ENCODE data around the gene SCAMP4. TPM values are rescaled to one million over a fixed set of nuclear protein-coding genes. Genes with fewer than 3 reads are reported as not detected.
"Not testable (repeated sequence)": the region's sequence is repeated elsewhere in the genome, so short reads cannot be mapped to it uniquely, and the experiment has no call there.

The SCAMP4 gene
- total RNA-seq, 1 donor from 2014 or later, result 89.3 TPM

GRCh38 chr19:1882786-1883692, 22.2 kb upstream of the SCAMP4 start:
- no peak for DNase-seq (ENCODE audit: low spot score)

DNA sequence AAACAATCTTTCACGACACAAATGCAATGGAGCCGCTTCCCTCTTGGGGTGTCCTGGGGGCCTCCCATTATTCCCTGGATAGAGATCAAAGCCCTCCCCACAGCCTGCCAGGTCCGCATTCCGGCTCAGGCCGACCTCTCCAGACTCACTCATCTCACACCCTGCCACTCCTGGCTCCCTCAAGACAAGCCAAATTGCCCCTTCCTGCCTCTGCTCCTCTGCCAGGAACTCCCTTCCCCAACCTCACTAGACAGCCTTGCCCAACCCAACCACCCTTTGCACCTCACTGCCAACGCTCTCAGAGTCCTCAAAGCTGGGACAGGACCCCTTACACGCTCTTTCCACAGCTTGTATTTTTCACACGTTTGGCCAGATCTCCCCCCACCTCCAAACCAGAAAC, 21.4 kb upstream of the SCAMP4 start:
- no peak for DNase-seq (ENCODE audit: low spot score)

DNA sequence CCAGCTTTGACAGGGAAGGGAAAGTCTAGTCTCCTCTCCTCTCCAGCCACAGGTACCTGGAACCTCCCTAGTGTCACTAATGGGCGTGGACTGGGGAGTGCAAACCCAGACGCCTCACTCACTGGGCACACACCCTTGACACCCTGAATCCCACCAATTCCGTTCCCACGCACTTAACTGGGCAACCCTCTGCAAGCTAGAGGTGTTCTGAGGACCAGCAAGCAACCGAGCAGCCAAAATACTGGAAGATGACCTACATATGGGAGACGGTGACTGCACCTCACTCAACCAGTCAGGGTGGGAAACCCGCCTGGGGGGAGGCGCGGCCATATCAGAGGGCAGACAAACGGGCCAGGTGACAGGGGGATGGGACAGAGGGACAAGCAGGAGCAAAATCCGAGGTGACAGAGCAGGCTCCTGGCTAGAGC, 20.9 kb upstream of the SCAMP4 start:
- DNase-seq (ENCODE audit: low spot score), result no peak

GRCh38 chr19:1884719-1885334, 20.4 kb upstream of the SCAMP4 start:
- no peak for DNase-seq (ENCODE audit: low spot score)

DNA sequence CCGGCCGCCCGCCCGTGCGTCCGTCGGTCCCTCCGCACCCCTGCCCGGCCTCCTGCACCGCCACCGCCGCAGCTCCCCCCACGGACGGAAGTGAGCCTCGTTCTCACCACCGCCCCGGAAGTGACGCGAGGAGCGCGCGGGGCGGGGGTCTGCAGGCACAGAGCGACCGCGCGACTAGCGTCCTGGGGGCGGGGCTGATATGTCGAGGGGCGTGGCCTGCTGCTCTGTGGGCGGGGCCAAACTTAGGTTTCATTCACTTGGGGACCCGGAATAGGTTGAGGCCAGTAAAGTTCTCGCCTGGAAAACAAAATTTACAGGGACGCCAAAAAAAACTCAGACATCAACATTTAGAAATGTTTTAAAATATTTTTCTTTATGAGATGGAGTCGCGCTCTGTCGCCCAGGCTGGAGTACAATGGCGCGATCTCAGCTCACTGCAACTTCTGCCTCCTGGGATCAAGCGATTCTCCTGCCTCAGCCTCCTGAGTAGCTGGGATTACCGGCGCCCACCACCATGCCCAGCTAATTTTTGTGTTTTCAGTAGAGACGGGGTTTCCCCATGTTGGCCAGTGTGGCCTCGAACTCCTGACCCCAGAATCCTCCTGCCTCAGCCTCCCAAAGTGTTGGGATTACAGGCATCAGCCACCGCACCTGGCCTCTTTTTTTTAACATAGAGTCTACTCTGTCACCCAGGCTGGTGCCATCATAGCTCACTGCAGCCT, 19.6 kb upstream of the SCAMP4 start, which contains the start of gene ABHD17A:
Gene ABHD17A (minus strand): TSS at position 99 of the 722 bp plus-strand sequence. CDS start 3,930 bp downstream, outside the sequence.
- peak; percentile 95 for DNase-seq (ENCODE audit: low spot score)

DNA sequence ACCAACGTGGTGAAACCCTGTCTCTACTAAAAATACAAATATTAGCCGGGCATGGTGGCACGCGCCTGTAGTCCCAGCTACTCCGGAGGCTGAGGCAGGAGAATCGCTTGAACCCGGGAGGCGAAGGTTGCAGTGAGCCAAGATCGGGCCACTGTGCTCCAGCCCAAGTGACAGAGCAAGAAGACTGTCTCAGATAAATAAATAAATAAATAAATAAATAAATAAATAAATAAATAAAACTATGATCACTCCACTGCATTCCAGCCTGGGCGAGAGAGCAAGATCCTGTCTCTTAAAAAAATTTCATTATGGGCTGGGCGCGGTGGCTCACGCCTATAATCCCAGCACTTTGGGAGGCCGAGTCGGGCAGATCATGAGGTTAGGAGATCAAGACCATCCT, 18.8 kb upstream of the SCAMP4 start:
- not testable (repeated sequence) for DNase-seq (ENCODE audit: low spot score)

DNA sequence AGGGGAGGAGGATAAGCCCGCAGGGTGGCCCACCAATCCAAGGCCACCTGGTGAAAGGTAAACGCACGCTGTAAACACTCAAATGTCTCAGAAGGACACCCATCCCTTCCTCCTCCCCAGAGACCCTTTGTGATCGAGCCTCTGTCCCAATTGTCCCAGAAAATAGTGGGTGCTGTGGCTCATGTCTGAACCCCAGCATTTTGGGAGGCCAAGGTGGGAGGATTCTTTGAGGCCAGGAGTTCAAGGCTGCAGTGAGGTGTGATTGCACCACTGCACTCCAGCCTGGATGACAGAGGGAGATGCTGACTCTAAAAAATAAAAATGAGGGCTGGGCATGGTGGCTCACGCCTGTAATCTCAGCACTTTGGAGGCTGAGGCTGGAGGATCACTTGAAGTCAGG, 16.8 kb upstream of the SCAMP4 start:
- DNase-seq (ENCODE audit: low spot score), result no peak

DNA sequence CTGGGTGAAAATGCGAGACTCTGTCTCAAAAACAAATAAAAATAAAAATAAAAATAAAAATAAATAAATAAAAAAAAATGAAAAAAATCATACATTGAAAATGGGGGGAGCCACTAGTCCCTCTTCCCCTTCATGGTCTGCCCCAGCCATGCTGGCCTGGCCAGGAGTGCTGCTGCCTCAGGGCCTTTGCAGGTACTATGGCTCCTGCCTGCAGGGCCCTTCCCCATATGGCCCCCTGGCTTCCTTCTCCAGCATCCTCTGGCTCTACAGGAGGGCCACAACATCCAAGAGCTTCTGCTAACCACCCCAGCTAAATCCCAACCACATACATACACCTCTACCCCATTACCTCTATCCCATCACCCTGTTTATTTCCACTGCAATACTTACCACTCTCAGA, 15.3 kb upstream of the SCAMP4 start:
- DNase-seq (ENCODE audit: low spot score), result no peak

- no peak for DNase-seq (ENCODE audit: low spot score)
These were observed 11.4 kb upstream of the SCAMP4 start for GRCh38 chr19:1893791-1894190.

- no peak for DNase-seq (ENCODE audit: low spot score)
These were observed 8.7 kb upstream of the SCAMP4 start for GRCh38 chr19:1896508-1896907.

DNA sequence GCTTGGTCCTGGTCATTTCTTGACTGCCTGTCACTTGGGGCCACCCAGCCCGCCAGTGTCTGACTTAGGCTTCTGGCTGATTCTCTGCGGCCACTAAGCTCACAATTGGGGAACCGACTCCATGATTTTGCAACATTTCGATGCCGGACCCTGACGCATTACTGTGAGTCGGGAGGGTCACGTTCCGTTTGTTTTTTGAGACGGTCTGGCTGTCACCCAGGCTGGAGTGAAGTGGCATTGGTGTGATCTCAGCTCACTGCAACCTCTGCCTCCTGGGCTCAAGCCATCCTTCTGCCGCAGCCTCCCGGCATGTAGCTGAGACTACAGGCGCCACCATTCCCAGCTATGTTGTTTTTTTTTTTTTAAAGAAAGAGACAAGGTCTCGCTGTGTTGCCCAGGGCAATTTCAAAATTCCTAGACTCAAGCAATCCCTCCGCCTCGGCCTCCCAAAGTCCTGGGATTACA, 3.2 kb upstream of the SCAMP4 start:
- DNase-seq (ENCODE audit: low spot score), result peak; percentile 48

- DNase-seq (ENCODE audit: low spot score), result no peak
These were observed 2.3 kb upstream of the SCAMP4 start for GRCh38 chr19:1902923-1903322.

- no peak for DNase-seq (ENCODE audit: low spot score)
These were observed 414 bp upstream of the SCAMP4 start for GRCh38 chr19:1904860-1905109.

GRCh38 chr19:1905863-1906375, 720 bp downstream of the SCAMP4 start:
- no peak for DNase-seq (ENCODE audit: low spot score)

DNA sequence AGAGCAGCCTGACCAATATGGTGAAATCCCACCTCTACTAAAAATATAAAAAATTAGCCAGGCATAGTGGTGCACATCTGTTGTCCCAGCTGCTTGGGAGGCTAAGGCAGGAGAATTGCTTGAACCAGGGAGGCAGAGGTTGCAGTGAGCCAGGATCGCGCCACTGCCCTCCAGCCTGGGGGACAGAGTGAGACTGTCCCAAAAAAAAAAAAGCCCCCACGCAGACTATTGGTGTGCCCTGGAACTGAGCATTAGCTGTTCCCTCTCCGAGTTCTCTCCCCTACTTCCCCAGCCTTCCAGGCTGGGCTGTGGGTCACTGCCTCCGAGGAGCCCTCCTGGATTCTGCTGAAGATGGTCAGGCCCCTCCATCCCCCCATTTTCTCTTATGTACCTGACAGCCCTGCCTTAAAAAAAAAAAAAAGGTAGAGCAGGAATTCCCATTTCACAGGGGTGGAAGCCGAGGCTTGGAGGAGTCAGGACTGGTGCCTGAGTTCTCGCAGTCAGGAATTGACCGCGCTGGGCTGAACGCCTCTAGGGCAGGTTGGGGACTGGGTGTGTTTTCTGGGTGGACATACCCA, 1.9 kb downstream of the SCAMP4 start:
- DNase-seq (ENCODE audit: low spot score), result no peak

- DNase-seq (ENCODE audit: low spot score), result peak; percentile 48
These were observed 2.6 kb downstream of the SCAMP4 start for GRCh38 chr19:1907563-1908363.

DNA sequence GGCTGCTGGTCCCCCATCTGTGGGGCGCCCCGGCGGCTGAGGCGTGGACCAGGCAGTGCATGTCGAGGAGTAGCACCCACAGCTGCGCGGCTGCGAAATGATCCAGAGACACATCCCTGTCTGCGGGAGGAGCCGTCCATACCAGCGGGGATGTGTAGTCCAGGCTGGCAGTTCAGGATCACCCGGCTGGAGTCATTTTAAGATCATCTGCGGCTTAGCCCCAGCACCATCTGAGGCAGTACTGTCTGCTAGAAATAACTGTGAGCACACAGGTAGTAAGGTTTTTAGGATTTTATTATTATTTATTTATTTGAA, 3.1 kb downstream of the SCAMP4 start:
- no peak for DNase-seq (ENCODE audit: low spot score)

GRCh38 chr19:1909761-1910080, 4.5 kb downstream of the SCAMP4 start:
- DNase-seq (ENCODE audit: low spot score), result no peak

- DNase-seq (ENCODE audit: low spot score), result no peak
These were observed 5.0 kb downstream of the SCAMP4 start for GRCh38 chr19:1910177-1910576.

DNA sequence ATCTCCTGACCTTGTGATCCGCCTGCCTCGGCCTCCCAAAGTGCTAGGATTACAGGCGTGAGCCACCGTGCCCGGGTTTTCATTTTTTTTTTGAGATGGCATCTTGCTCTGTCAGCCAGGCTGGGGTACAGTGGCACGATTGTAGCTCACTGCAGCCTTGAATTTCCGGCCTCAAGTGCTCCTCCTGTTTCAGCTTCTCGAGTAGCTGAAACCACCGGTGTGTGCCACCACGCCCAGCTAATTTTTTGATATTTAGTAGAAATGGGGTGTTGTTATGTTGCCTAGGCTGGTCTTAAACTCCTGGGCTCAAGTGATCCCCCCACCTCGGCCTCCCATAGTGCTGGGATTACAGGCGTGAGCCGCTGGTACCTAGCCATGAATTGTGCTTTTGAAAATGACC, 5.9 kb downstream of the SCAMP4 start:
- no peak for DNase-seq (ENCODE audit: low spot score)

- DNase-seq (ENCODE audit: low spot score), result no peak
These were observed 6.8 kb downstream of the SCAMP4 start for GRCh38 chr19:1911995-1912394.

All from mucosa of gallbladder (tissue), 1 donor.